H1 (cell line): ENCODE results near the gene MCF2L. TPM values are rescaled to one million over a fixed set of nuclear protein-coding genes. Genes with fewer than 3 reads are reported as not detected.

Experiments
- CBX8 ChIP-seq: fragments of 300-800, 300-1000 bp; sonication (generic); IDR thresholded peaks from 2 replicates; pipeline ENCODE4 v1.7.1; 2016; ENCODE audit warnings: low read depth, low read length, borderline replicate concordance
- POLR2A ChIP-seq, 2 experiments: IDR thresholded peaks; 1 replicate in 1 of 2; 2 replicates in 1 of 2; pipeline ENCODE4 v1.6.1; 2011; ENCODE audit warnings: low read depth in 2 of 2, low read length in 2 of 2, mild to moderate bottlenecking in 2 of 2; ENCODE audit errors: control extremely low read depth in 1 of 2
- POLR2AphosphoS5 ChIP-seq: IDR thresholded peaks from 2 replicates; pipeline ENCODE4 v1.6.1; 2011; ENCODE audit warnings: low read depth, low read length
- RFX5 ChIP-seq: IDR thresholded peaks from 2 replicates; pipeline ENCODE4 v1.6.1; 2011; ENCODE audit warnings: low read depth, low read length, improper control_type of control experiment, borderline replicate concordance
- SAP30 ChIP-seq: fragments of 300-600 bp; sonication (generic); IDR thresholded peaks from 2 replicates; pipeline ENCODE4 v1.7.1; 2012; ENCODE audit warnings: low read length, moderate library complexity, mild to moderate bottlenecking, inconsistent platforms; ENCODE audit not compliant: insufficient read depth, insufficient replicate concordance
- SP2 ChIP-seq: IDR thresholded peaks from 2 replicates; pipeline ENCODE4 v1.6.1; 2012; ENCODE audit warnings: mild to moderate bottlenecking, low read length, inconsistent platforms
- SRF ChIP-seq: IDR thresholded peaks from 2 replicates; pipeline ENCODE4 v1.6.1; 2011; ENCODE audit warnings: mild to moderate bottlenecking, low read depth, low read length, moderate library complexity
- polyA plus RNA-seq, 7 experiments: library from polyadenylated mRNA; depleted of rRNA in 3 of 7; stranded (reverse) in 5 of 7; unstranded in 2 of 7; fragments of >200 nt in 5 of 7; fragments of 200-250 nt in 2 of 7; gene quantifications; 1 replicate in 5 of 7; 2 replicates in 1 of 7; 4 replicates in 1 of 7; pipeline versions ENCODE4 v1.2.1 to v1.2.3, GENCODE V29; 2011 to 2013; ENCODE audit warnings: missing spikeins in 2 of 7, mixed read lengths in 2 of 7
- total RNA-seq: library from RNA; stranded (reverse); fragmentation: NEBNext Ultra II Directional; extraction: Animal tissue kit (Norgen Biotek cat#: 25700); gene quantifications from 2 replicates; pipeline ENCODE4 v1.2.1, GENCODE V29; 2021
- TF ChIP-seq, protein P1 (sequence below): IDR thresholded peaks from 2 replicates; pipeline ENCODE4 v1.6.1; 2011; ENCODE audit warnings: low read length, improper control_type of control experiment

The MCF2L gene
- total and polyA plus RNA-seq, 2 of the 8 experiments (the other 6 are each of a cell fraction or from before 2014, with no cell fraction given), result 10.1 to 24.4 TPM

DNA sequence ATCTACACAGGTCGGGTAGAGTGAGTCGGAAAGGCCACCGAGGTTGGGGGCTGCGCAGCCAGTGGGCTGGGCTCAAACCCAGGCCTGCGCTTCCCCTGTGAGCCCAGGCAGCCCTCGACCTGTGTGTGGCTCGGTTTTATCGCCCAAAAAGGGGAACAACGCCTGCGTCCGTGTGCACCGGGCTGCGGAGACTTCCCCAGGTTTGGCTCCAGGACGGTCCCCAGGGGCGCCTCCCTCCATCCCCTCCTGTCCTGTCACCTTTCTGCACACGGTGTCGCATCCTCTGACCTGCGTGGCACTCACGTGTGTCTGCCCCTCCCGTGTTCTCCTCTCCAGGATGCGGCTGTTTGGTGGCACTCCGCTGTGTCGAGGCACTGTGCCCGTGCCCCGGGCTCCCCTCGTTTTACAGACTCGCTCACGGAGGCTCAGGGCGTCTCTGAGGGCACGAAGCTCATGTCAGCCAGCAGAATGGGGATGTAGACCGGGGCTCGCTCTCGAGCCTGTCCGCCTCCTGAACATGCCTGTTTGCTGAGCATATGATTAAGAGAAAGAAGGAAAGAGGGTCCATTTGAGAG lies 25.9 kb downstream of the MCF2L start (continued):
- TF ChIP-seq, protein P1, sequence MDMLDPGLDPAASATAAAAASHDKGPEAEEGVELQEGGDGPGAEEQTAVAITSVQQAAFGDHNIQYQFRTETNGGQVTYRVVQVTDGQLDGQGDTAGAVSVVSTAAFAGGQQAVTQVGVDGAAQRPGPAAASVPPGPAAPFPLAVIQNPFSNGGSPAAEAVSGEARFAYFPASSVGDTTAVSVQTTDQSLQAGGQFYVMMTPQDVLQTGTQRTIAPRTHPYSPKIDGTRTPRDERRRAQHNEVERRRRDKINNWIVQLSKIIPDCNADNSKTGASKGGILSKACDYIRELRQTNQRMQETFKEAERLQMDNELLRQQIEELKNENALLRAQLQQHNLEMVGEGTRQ, result no peak
- TF ChIP-seq SRF, result no peak
- TF ChIP-seq SAP30, result no peak
- TF ChIP-seq POLR2AphosphoS5, result no peak
- no peak for TF ChIP-seq POLR2A (IDR thresholded peaks at IDR 0.05; ENCODE audit: control extremely low read depth in 1 of 2, low read depth in 2 of 2, low read length in 2 of 2)
- no peak for TF ChIP-seq RFX5
- TF ChIP-seq CBX8, result no peak
- TF ChIP-seq SP2, result no peak
